AG09309 (cell line): ENCODE measurements around the gene FILIP1L.

ENCODE experiments used
- DNase-seq: peaks from one replicate; pipeline ENCODE4 v3.0.0-alpha.2; 2010; ENCODE audit warnings: low read depth
- H3K4me3 ChIP-seq: 2 replicates; pipeline ENCODE4 v1.5.1; 2011; ENCODE audit warnings: mild to moderate bottlenecking, low read depth, low read length, moderate library complexity; ENCODE audit not compliant: control insufficient read depth
- TF ChIP-seq, protein P1 (sequence below): IDR thresholded peaks from 2 replicates; pipeline ENCODE4 v1.5.1; 2011; ENCODE audit warnings: mild to moderate bottlenecking, low read depth, low read length, inconsistent platforms; ENCODE audit not compliant: insufficient read depth, control insufficient read depth; ENCODE audit errors: missing control alignments

The FILIP1L gene

GRCh38 chr3:100079328-100079727, 35.0 kb downstream of the FILIP1L start:
- no peak for DNase-seq
- no peak overlapping the region for H3K4me3 ChIP-seq
- TF ChIP-seq, protein P1, sequence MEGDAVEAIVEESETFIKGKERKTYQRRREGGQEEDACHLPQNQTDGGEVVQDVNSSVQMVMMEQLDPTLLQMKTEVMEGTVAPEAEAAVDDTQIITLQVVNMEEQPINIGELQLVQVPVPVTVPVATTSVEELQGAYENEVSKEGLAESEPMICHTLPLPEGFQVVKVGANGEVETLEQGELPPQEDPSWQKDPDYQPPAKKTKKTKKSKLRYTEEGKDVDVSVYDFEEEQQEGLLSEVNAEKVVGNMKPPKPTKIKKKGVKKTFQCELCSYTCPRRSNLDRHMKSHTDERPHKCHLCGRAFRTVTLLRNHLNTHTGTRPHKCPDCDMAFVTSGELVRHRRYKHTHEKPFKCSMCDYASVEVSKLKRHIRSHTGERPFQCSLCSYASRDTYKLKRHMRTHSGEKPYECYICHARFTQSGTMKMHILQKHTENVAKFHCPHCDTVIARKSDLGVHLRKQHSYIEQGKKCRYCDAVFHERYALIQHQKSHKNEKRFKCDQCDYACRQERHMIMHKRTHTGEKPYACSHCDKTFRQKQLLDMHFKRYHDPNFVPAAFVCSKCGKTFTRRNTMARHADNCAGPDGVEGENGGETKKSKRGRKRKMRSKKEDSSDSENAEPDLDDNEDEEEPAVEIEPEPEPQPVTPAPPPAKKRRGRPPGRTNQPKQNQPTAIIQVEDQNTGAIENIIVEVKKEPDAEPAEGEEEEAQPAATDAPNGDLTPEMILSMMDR: no peak

DNA sequence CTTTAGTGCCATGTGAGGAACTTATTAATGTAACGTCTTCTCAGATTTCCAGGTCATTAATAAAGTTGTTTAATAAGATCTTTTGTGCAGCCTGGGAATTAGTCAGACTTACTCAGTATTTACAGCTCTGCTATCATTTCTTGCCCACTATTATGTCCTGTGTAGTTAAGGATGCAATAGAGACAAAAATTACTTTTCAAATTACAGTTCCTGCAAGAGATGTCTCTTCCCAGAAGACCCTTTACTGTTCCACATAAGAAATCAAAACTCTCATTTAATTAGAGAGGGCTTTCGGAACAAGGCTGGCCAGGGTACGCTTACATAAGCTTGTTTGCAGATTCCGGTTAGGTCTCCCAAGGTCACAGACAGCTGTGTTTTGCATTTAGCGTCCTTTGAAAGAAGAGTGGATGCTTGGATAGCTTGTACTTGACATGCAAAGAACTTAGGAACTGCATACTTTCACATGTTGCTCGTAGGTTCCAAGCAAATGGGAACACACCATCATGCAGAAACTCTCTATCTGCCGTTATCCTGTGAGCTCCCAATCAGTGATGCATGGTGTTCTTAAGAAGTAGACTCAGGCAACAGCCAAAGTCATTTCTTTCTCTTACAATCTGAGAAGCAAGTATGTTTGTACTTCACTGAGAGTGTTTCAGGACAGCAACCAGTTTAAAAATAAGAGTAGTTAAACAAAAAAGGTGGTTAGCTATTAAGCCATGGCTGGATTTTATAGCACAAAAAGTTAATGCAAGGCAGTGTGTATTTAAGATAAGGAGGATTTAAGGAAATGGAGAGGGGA, 37.4 kb downstream of the FILIP1L start:
- TF ChIP-seq, protein P1: no peak
- no peak for DNase-seq
- H3K4me3 ChIP-seq: no peak overlapping the region

DNA sequence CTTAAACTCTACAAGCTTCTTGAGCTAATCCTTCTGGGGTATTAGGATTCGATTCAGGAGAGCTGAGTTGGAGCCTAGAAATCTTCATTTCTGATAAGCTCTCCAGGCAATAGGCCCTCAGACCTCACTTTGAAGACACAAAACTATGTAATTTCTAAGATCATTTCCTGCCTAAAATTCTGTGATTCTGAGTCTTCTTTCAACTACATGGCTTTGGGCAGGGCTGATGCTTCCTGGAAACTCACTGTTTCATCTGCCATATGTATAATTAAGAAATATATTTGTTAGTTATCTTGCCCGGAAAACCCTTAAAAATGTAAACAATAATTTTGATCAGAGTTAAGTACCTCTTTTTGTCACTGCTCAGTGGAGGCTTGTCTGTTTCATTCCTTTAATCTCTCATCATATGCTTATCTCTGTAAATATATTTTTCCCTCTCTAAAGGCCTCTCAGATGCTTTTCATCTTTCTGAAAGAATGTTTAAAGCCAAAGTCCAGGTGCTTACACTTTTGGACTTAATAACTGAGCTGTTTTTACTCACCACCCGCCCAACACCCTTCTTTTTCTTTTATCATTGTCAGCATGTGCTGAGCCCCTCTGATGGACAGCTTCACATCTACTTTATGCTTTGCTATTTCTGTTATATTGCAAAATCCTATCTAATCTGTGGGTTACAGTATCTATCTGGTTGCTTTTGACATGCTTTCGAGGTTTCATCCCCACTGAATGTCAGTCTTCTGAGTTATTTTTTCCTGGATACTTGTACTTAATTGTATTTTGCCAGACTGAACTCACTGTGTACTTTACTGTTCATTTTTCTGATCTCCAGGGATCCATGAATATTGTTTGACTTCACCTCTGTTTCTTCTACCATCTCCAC, 38.2 kb downstream of the FILIP1L start:
- TF ChIP-seq, protein P1: no peak
- no peak for DNase-seq
- no peak overlapping the region for H3K4me3 ChIP-seq

GRCh38 chr3:100075196-100075595, 39.1 kb downstream of the FILIP1L start:
- TF ChIP-seq, protein P1: no peak
- no peak for DNase-seq
- no peak overlapping the region for H3K4me3 ChIP-seq

- TF ChIP-seq, protein P1: no peak
- no peak overlapping the region for H3K4me3 ChIP-seq
- DNase-seq: peak; percentile 33
These were observed 40.5 kb downstream of the FILIP1L start for GRCh38 chr3:100073714-100074307.

- DNase-seq: no peak
- H3K4me3 ChIP-seq: no peak overlapping the region
- TF ChIP-seq, protein P1: no peak
These were observed 41.1 kb downstream of the FILIP1L start for GRCh38 chr3:100073049-100073713.
